ENCODE measurements around the gene ATG16L1. TPM values are rescaled to one million over a fixed set of nuclear protein-coding genes. Genes with fewer than 3 reads are reported as not detected.

ATG16L1 gene
- total and polyA plus RNA-seq, 8 donors: 7.6 to 71.9 (median 10.9) TPM

- no peak for DNase-seq
- Histone ChIP-seq H3K36me3 (peaks cover 62 to 100% (median 99%) of the 10 kb centered on the region in 4 donors), H3K4me1 (peaks cover 18 to 26% (median 21%) of the 10 kb centered on the region in 4 donors), H3K9me3 (no peaks in the 10 kb centered on the region), H3K27me3 (no peaks in the 10 kb centered on the region), H3K27ac (peak overlapping the region in 4 of 5 donors; percentile 74 to 88 (median 76)), H3K4me3 (no peak overlapping the region)
- intact Hi-C loops (cut with DNase I; ENCODE audit: low total_unique reads): no loop called here
- TF ChIP-seq EP300 (IDR thresholded peaks at IDR 0.05) (no peak), POLR2A (IDR thresholded peaks at IDR 0.05) (no peak), POLR2AphosphoS5 (IDR thresholded peaks at IDR 0.05) (no peak), CTCF (IDR thresholded peaks at IDR 0.05) (no peak)
- 31 to 55% (median 38%) methylated on average over 5 of the region's 5 CpGs for WGBS, 5 donors
Observed at GRCh38 chr2:233270366-233270765, 18.9 kb downstream of the ATG16L1 start.

GRCh38 chr2:233270951-233271350 is 19.5 kb downstream of the ATG16L1 start:
- TF ChIP-seq EP300 (IDR thresholded peaks at IDR 0.05) (no peak), CTCF (IDR thresholded peaks at IDR 0.05) (no peak), POLR2A (IDR thresholded peaks at IDR 0.05) (no peak), POLR2AphosphoS5 (IDR thresholded peaks at IDR 0.05) (no peak)
- DNase-seq: no peak
- 35 to 62% (median 46%) methylated on average over 4 of the region's 4 CpGs for WGBS, 5 donors
- Histone ChIP-seq H3K9me3 (no peaks in the 10 kb centered on the region), H3K4me1 (peaks cover 18 to 26% (median 21%) of the 10 kb centered on the region in 4 donors), H3K27me3 (no peaks in the 10 kb centered on the region), H3K4me3 (peak overlapping the region in 1 of 4 donors; percentile 8), H3K27ac (peak overlapping the region; percentile 74 to 88 (median 77)), H3K36me3 (peaks cover 62 to 100% (median 99%) of the 10 kb centered on the region in 4 donors)
- intact Hi-C loops (cut with DNase I; ENCODE audit: low total_unique reads): no loop called here

- Histone ChIP-seq H3K27me3 (no peaks in the 10 kb centered on the region), H3K9me3 (no peaks in the 10 kb centered on the region), H3K36me3 (peaks cover 62 to 100% (median 99%) of the 10 kb centered on the region in 4 donors), H3K4me3 (no peak overlapping the region), H3K27ac (peak overlapping the region; percentile 74 to 88 (median 77)), H3K4me1 (peaks cover 18 to 26% (median 21%) of the 10 kb centered on the region in 4 donors)
- intact Hi-C loops (cut with DNase I; ENCODE audit: low total_unique reads): no loop called here
- peak in 1 of 2 donors; percentile 66 for DNase-seq
- TF ChIP-seq POLR2AphosphoS5 (IDR thresholded peaks at IDR 0.05): peak in 1 of 3 donors; percentile 36
- no peak for TF ChIP-seq CTCF (IDR thresholded peaks at IDR 0.05)
- WGBS, 5 donors: 28 to 70% (median 54%) methylated on average over 2 of the region's 2 CpGs
Observed at GRCh38 chr2:233271693-233272092, 20.2 kb downstream of the ATG16L1 start.

GRCh38 chr2:233273120-233273519 is 21.6 kb downstream of the ATG16L1 start:
- DNase-seq: no peak
- Histone ChIP-seq H3K4me1 (peaks cover 18 to 26% (median 21%) of the 10 kb centered on the region in 4 donors), H3K36me3 (peaks cover 66 to 100% (median 99%) of the 10 kb centered on the region in 4 donors), H3K9me3 (no peaks in the 10 kb centered on the region), H3K27me3 (no peaks in the 10 kb centered on the region), H3K27ac (no peak overlapping the region), H3K4me3 (no peak overlapping the region)
- intact Hi-C loops (cut with DNase I; ENCODE audit: low total_unique reads): no loop called here
- TF ChIP-seq POLR2AphosphoS5 (IDR thresholded peaks at IDR 0.05) (no peak), CTCF (IDR thresholded peaks at IDR 0.05) (no peak), EP300 (IDR thresholded peaks at IDR 0.05) (no peak), POLR2A (IDR thresholded peaks at IDR 0.05) (no peak)
- 76 to 87% (median 83%) methylated on average over 6 of the region's 6 CpGs for WGBS, 5 donors
